Activated CD4-positive, alpha-beta memory T cell treated with anti-CD3 and anti-CD28 coated beads, Interleukin-2, amount 10 ng/mL, durations not matched to agents 7 days and 5 days (primary cell): ENCODE measurements around the gene CCDC27. TPM values are rescaled to one million over a fixed set of nuclear protein-coding genes. Genes with fewer than 3 reads are reported as not detected.

Experiments
- CTCF ChIA-PET: fragments of 350-600 bp; sonication (Branson Sonifier 250); formaldehyde crosslinking; loops from one replicate; lab custom pipeline; 2021; ENCODE audit warnings: antibody characterized with exemption, inconsistent platforms; lab: Charles Lee
- POLR2A ChIA-PET: fragments of 350-600 bp; sonication (Branson Sonifier 250); formaldehyde crosslinking; loops from one replicate; lab custom pipeline; 2021; ENCODE audit warnings: antibody characterized with exemption; lab: Charles Lee
- DNase-seq: peaks from one replicate; pipeline ENCODE4 v3.0.0-alpha.2; 2020
- H3K27ac Mint-ChIP-seq: one replicate; pipeline ENCODE4 v1.8.0; 2021; ENCODE audit warnings: mild to moderate bottlenecking, mixed read lengths
- H3K27me3 Mint-ChIP-seq: one replicate; pipeline ENCODE4 v1.8.0; 2021; ENCODE audit warnings: mixed read lengths
- H3K36me3 Mint-ChIP-seq: one replicate; pipeline ENCODE4 v1.8.0; 2021; ENCODE audit warnings: low read depth, mixed read lengths
- H3K4me1 Mint-ChIP-seq: one replicate; pipeline ENCODE4 v1.8.0; 2021; ENCODE audit warnings: mixed read lengths
- H3K4me3 Mint-ChIP-seq: one replicate; pipeline ENCODE4 v1.8.0; 2021; ENCODE audit warnings: mild to moderate bottlenecking, mixed read lengths
- H3K9me3 Mint-ChIP-seq: one replicate; pipeline ENCODE4 v1.8.0; 2021; ENCODE audit warnings: mixed read lengths
- total RNA-seq, 2 experiments: library from RNA; stranded (reverse); gene quantifications; one replicate each; pipeline ENCODE4 v1.2.3, GENCODE V29; 2021

Gene CCDC27
- total RNA-seq, 2 experiments from 2014 or later: not detected

- Mint-ChIP-seq H3K36me3 (no peaks in the 10 kb centered on the region), H3K9me3 (no peaks in the 10 kb centered on the region), H3K27ac (no peak overlapping the region), H3K27me3 (no peaks in the 10 kb centered on the region), H3K4me3 (no peak overlapping the region), H3K4me1 (peaks cover 3% of the 10 kb centered on the region)
- POLR2A ChIA-PET: interaction anchor here (1.2 to 6.3 kb wide), 3 partner anchors 14 to 22 kb away, joined by 4 to 26 read pairs (median 4); partner anchors contain the start of gene LRRC47
- DNase-seq: no peak
- CTCF ChIA-PET: interaction anchor here (1.1 kb wide), 2 partner anchors 14 to 22 kb away, joined by 3 read pairs; partner anchors contain the start of gene LRRC47
These were observed 21.5 kb downstream of the CCDC27 start for GRCh38 chr1:3773572-3774275.

- no peak overlapping the region for H3K27ac Mint-ChIP-seq
- no peak overlapping the region for H3K4me3 Mint-ChIP-seq
- H3K4me1 Mint-ChIP-seq: peaks cover 3% of the 10 kb centered on the region
- no peaks in the 10 kb centered on the region for H3K27me3 Mint-ChIP-seq
- ChIA-PET CTCF (interaction anchor here (1.1 kb wide), 2 partner anchors 13 to 22 kb away, joined by 3 read pairs; partner anchors contain the start of gene LRRC47), POLR2A (interaction anchor here (1.2 to 6.3 kb wide), 3 partner anchors 13 to 22 kb away, joined by 4 to 26 read pairs (median 4); partner anchors contain the start of gene LRRC47)
- H3K9me3 Mint-ChIP-seq: no peaks in the 10 kb centered on the region
- H3K36me3 Mint-ChIP-seq: peaks cover 4% of the 10 kb centered on the region
- DNase-seq: no peak
These were observed 22.2 kb downstream of the CCDC27 start for GRCh38 chr1:3774276-3774945.

GRCh38 chr1:3774946-3775489, 22.8 kb downstream of the CCDC27 start:
- Mint-ChIP-seq H3K9me3 (no peaks in the 10 kb centered on the region), H3K27ac (no peak overlapping the region)

DNA sequence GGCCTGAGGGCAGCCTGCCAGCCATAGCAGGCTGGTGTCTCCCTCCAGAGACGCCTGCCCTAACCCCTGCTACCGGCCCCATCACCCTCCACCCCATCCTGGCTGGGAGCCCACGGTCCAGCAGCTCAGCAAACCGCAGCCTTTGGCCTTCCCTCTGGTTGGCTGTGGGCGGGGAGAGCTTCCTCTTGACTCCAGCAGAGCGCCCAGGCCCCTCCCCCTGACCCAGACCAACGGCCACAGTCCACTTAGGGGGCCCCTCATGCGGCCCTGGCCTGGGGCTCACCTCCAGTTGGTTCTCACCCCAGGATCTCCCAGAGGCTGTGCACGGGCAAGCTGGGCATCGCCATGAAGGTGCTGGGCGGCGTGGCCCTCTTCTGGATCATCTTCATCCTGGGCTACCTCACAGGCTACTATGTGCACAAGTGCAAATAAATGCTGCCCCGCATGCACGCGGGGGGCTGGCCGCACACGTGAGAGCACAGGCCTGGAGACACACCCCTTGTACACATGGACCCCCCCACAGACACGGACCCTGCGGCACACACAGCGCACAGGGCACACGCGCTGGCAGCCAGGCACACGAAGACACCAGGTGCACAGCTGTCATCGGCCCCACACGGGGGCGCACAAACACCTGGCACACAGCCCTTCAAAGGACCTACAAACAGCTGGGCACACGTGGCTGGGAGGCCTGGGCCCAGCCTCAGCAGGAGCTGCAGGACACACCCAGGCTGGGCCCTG, 23.4 kb downstream of the CCDC27 start:
- POLR2A ChIA-PET: interaction anchor here (1.7 to 6.3 kb wide), 2 partner anchors 18 to 20 kb away, joined by 4 to 26 read pairs; partner anchors contain the start of gene LRRC47
- CTCF ChIA-PET: interaction anchor here (0.6 to 1.6 kb wide), 8 partner anchors 11 to 127 kb away, joined by 3 to 29 read pairs (median 4); partner anchors contain the start of gene LRRC47
- Mint-ChIP-seq H3K27ac (no peak overlapping the region), H3K27me3 (no peaks in the 10 kb centered on the region), H3K9me3 (no peaks in the 10 kb centered on the region), H3K4me1 (peaks cover 3% of the 10 kb centered on the region), H3K4me3 (no peak overlapping the region), H3K36me3 (peaks cover 13% of the 10 kb centered on the region)
- peak; percentile 57 for DNase-seq

More at GRCh38 chr1:3774946-3775489, 22.8 kb downstream of the CCDC27 start:
- POLR2A ChIA-PET: interaction anchor here (1.7 to 6.3 kb wide), 3 partner anchors 12 to 21 kb away, joined by 4 to 26 read pairs (median 4); partner anchors contain the start of gene LRRC47
- no peaks in the 10 kb centered on the region for H3K27me3 Mint-ChIP-seq
- no peak for DNase-seq
- peaks cover 7% of the 10 kb centered on the region for H3K36me3 Mint-ChIP-seq
- H3K4me3 Mint-ChIP-seq: no peak overlapping the region
- peaks cover 3% of the 10 kb centered on the region for H3K4me1 Mint-ChIP-seq
- CTCF ChIA-PET: interaction anchor here (1.4 to 1.6 kb wide), 2 partner anchors 20 to 29 kb away, joined by 4 to 29 read pairs; partner anchors contain the start of gene LRRC47

DNA sequence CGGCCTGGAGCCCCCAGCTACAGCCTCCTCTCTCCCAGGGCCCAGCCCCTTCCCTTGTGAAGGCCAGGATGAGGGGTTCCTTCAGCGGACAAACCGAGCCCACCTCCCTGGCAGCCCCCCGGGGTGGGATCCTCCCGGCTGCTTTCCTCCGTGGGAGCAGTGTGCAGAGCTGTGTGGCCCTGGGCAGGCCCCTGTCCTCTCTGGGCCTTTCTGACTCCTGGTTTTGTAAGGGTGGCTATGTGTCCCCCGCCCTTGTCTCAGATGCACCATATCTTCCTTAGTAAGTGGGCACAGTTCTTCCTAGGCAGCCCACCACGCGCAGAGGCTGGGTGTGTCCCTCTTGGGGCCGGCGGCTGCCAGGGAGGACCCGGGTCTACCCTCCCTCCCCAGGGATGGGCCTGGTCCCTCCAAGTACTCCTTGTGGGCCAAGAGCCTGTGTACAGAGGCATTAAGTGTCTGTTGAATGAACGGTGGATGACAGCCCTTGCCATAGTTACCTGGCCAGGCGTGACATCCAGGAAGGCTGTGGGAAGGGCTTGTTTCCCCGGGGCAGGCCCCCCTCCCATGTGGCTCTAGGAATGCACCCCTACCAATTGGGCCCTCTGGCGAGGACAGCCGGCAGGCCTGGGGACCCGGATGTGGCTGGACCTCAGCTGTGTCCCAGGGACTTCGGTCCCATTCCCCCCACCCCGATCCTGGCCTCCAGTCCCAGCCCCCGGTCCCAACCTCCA, 24.1 kb downstream of the CCDC27 start:
- Mint-ChIP-seq H3K27me3 (no peaks in the 10 kb centered on the region), H3K27ac (no peak overlapping the region), H3K36me3 (peaks cover 19% of the 10 kb centered on the region), H3K4me1 (peaks cover 3% of the 10 kb centered on the region), H3K9me3 (no peaks in the 10 kb centered on the region), H3K4me3 (no peak overlapping the region)
- ChIA-PET POLR2A (interaction anchor here (1.7 to 6.3 kb wide), 2 partner anchors 17 to 20 kb away, joined by 4 to 26 read pairs; partner anchors contain the start of gene LRRC47), CTCF (interaction anchor here (0.6 to 1.6 kb wide), 8 partner anchors 11 to 127 kb away, joined by 3 to 29 read pairs (median 4); partner anchors contain the start of gene LRRC47)
- no peak for DNase-seq

DNA sequence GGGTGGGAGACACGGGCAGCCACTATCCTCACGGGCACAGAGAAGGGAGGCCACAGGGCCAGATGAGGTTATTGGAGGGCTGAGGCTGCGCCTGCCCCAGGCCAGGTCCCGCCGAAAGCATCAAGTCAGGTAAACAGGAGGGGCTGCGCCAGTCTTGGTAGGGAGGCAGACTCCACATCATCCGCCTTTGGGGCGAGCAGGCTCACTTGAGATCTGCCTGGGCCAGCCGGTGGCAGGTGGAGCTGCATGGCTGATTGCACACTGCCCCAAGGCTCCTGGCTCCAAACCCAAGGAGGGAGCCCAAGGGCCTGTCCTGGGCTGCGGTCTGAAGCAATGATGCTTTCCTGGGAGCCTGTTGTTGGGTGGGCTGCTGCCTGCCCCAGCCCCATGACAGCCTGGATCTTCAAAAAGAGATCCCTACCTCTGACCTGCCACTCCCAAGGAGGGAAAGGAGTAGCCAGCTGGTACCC, 24.9 kb downstream of the CCDC27 start:
- Mint-ChIP-seq H3K36me3 (peaks cover 23% of the 10 kb centered on the region), H3K27me3 (no peaks in the 10 kb centered on the region), H3K4me1 (peaks cover 3% of the 10 kb centered on the region), H3K27ac (no peak overlapping the region), H3K9me3 (no peaks in the 10 kb centered on the region), H3K4me3 (no peak overlapping the region)
- CTCF ChIA-PET: no interaction called here
- no peak for DNase-seq
- POLR2A ChIA-PET: interaction anchor here (6.3 kb wide), 1 partner anchor 19 kb away, joined by 26 read pairs; the partner anchor contains the start of gene LRRC47

- H3K36me3 Mint-ChIP-seq: peaks cover 23% of the 10 kb centered on the region
- H3K27ac Mint-ChIP-seq: no peak overlapping the region
- peaks cover 3% of the 10 kb centered on the region for H3K4me1 Mint-ChIP-seq
- no peaks in the 10 kb centered on the region for H3K9me3 Mint-ChIP-seq
- ChIA-PET CTCF (interaction anchor here (1.1 to 1.2 kb wide), 2 partner anchors 10 to 15 kb away, joined by 3 read pairs; no protein-coding TSS in a partner anchor), POLR2A (interaction anchor here (0.8 to 6.3 kb wide), 2 partner anchors 10 to 18 kb away, joined by 3 to 26 read pairs; partner anchors contain the start of gene LRRC47)
- no peak overlapping the region for H3K4me3 Mint-ChIP-seq
- H3K27me3 Mint-ChIP-seq: no peaks in the 10 kb centered on the region
- no peak for DNase-seq
These were observed 25.7 kb downstream of the CCDC27 start for GRCh38 chr1:3777647-3778589.

- H3K4me3 Mint-ChIP-seq: no peak overlapping the region
- no peaks in the 10 kb centered on the region for H3K9me3 Mint-ChIP-seq
- H3K27ac Mint-ChIP-seq: no peak overlapping the region
- DNase-seq: no peak
- POLR2A ChIA-PET: interaction anchor here (0.8 to 6.3 kb wide), 2 partner anchors 9 to 17 kb away, joined by 3 to 26 read pairs; partner anchors contain the start of gene LRRC47
- CTCF ChIA-PET: interaction anchor here (1.1 to 1.2 kb wide), 2 partner anchors 9 to 15 kb away, joined by 3 read pairs; no protein-coding TSS in a partner anchor
- H3K27me3 Mint-ChIP-seq: no peaks in the 10 kb centered on the region
- H3K36me3 Mint-ChIP-seq: peaks cover 23% of the 10 kb centered on the region
- peaks cover 3% of the 10 kb centered on the region for H3K4me1 Mint-ChIP-seq
These were observed 26.5 kb downstream of the CCDC27 start for GRCh38 chr1:3778590-3779264.

- Mint-ChIP-seq H3K27ac (no peak overlapping the region), H3K4me3 (no peak overlapping the region), H3K36me3 (peaks cover 27% of the 10 kb centered on the region), H3K4me1 (peaks cover 3% of the 10 kb centered on the region), H3K9me3 (no peaks in the 10 kb centered on the region), H3K27me3 (no peaks in the 10 kb centered on the region)
- ChIA-PET POLR2A (interaction anchor here (6.3 kb wide), 1 partner anchor 17 kb away, joined by 26 read pairs; the partner anchor contains the start of gene LRRC47), CTCF (interaction anchor here (1.1 kb wide), 1 partner anchor 14 kb away, joined by 3 read pairs; no protein-coding TSS in a partner anchor)
- no peak for DNase-seq
These were observed 27.1 kb downstream of the CCDC27 start for GRCh38 chr1:3779265-3779911.
